PC-9 (cell line): ENCODE measurements around the gene ARSK.

ENCODE experiments used
- CTCF ChIP-seq: fragments of 200-600 bp; sonication (generic); conservative IDR thresholded peaks from 2 replicates; pipeline ENCODE4 v1.6.1; 2017; ENCODE audit warnings: mixed run types, antibody characterized with exemption, mild to moderate bottlenecking, moderate library complexity
- EZH2 ChIP-seq: fragments of 200-600 bp; sonication (generic); IDR thresholded peaks from 2 replicates; pipeline ENCODE4 v1.8.0; 2017; ENCODE audit warnings: antibody characterized with exemption, low read depth

DNA sequence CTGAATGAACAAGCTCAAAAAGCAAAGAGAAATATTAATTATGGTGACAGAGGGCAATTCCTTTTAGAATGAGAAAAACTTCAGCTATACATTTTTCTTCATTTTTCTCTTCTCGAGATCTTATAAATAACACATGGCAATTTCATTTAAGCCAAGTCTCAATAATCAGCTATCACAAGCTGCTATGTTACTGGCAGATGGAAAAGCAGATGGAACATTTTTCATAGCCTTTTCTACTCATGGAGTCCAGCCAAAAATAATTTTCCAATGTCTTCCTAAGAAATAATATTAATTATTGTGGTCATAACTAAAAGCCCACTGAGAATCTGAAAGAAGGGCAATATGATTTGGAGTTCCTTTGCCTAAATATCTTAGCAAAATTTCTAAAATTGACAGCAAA, 35.8 kb upstream of the ARSK start:
- TF ChIP-seq CTCF (no peak), EZH2 (no peak)
